K562 (cell line): ENCODE results near the gene ARL8A.

Source experiments
- CTCF ChIP-seq, 3 experiments: IDR thresholded peaks in 2 of 3; conservative IDR thresholded peaks in 1 of 3; 2 replicates each; pipeline ENCODE4 v1.5.1; 2011 to 2012; ENCODE audit warnings: low read length in 3 of 3, mild to moderate bottlenecking in 3 of 3, control low read depth in 2 of 3, improper control_type of control experiment in 1 of 3, inconsistent platforms in 1 of 3, low read depth in 1 of 3, mixed read lengths in 1 of 3, moderate library complexity in 1 of 3; ENCODE audit not compliant: insufficient read depth in 2 of 3
- KLF1 ChIP-seq: fragments of 450-650 bp; IDR thresholded peaks from 2 replicates; pipeline ENCODE4 v1.6.1; 2016; ENCODE audit warnings: missing genetic modification characterization, missing compliant biosample characterization
- TF ChIP-seq, protein P1 (sequence below): sonication (generic); formaldehyde crosslinking; IDR thresholded peaks from 2 replicates; pipeline ENCODE4 v1.8.0; 2022; ENCODE audit warnings: mild to moderate bottlenecking, low read depth, missing genetic modification reagents

- TF ChIP-seq KLF1 (tag) (no peak), CTCF (IDR thresholded peaks at IDR 0.05 in 2 of 3, conservative IDR thresholded peaks at IDR 0.05 in 1 of 3; ENCODE audit: insufficient read depth in 2 of 3, low read depth in 1 of 3, low read length in 3 of 3) (no peak)
- TF ChIP-seq, protein P1, sequence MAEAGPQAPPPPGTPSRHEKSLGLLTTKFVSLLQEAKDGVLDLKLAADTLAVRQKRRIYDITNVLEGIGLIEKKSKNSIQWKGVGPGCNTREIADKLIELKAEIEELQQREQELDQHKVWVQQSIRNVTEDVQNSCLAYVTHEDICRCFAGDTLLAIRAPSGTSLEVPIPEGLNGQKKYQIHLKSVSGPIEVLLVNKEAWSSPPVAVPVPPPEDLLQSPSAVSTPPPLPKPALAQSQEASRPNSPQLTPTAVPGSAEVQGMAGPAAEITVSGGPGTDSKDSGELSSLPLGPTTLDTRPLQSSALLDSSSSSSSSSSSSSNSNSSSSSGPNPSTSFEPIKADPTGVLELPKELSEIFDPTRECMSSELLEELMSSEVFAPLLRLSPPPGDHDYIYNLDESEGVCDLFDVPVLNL (CRISPR knock-in tag): no peak
These were observed 9.8 kb downstream of the ARL8A start for GRCh38 chr1:202134645-202135172.
